NCI-H748 (cell line): ENCODE results near the gene SLA2.
A peak's percentile ranks its signal among the peaks of the same experiment; 100 is the strongest.
"Not testable (repeated sequence)": the region's sequence is repeated elsewhere in the genome, so short reads cannot be mapped to it uniquely, and the experiment has no call there.

ENCODE experiments used
- DNase-seq: peaks from one replicate; lab custom pipeline; 2025; ENCODE audit not compliant: unreplicated experiment; lab: John Stamatoyannopoulos, UW

The SLA2 gene

DNA sequence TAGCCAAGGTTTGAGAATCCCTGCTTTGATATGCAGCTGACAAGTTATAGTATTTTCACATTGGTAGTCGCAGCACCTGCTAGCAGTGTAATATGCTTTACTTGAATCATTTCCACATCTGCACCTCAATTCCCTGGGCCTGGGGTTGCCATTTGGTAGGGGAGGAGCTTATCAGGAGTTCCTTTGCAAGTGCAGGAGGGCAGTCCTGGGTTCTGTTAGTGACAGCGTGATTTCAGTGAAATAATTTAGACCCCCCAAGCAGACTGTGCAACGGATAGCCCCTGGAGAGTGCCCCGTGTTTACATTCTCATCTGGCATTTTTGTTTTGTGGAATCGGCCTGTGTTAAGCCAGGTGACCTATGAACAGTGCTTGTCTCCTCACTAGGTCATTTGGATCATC, 34.4 kb downstream of the SLA2 start:
- DNase-seq: no peak

GRCh38 chr20:36608388-36608728, 37.6 kb downstream of the SLA2 start:
- not testable (repeated sequence) for DNase-seq

DNA sequence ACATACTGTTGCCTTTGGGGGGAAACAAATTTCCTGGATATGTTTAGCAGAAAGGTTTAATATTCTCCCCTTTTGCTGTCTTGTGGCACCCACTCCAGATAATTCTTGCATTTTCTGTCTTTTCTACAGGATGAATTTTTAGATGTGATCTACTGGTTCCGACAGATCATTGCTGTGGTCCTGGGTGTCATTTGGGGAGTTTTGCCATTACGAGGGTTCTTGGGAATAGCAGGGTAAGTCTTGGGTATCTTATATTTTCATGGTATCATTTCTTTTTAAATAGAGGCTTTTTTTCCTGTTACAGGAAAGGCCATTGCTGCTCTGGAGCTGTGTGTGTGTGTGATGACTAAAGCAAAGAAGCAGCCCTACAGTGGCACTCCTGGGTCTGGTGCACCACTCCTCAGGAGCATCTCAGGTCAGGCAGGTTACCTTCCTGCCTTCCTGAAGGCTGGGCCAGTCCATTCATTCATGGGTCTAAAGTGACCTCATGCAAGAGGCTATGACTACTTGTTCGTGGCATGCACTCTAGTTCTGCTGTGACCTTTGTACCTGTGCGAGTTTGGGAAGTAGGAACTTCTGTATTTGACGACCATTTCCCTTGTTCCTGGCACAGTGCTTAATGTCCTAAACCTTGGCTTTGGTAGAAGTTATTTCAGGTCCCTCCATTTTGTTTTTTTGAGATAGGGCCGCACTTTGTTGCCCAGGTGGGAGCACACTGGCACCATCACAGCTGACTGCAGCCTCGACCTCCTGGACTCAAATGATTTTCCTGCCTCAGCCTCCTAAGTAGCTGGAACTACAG, 38.2 kb downstream of the SLA2 start:
- no peak for DNase-seq

DNA sequence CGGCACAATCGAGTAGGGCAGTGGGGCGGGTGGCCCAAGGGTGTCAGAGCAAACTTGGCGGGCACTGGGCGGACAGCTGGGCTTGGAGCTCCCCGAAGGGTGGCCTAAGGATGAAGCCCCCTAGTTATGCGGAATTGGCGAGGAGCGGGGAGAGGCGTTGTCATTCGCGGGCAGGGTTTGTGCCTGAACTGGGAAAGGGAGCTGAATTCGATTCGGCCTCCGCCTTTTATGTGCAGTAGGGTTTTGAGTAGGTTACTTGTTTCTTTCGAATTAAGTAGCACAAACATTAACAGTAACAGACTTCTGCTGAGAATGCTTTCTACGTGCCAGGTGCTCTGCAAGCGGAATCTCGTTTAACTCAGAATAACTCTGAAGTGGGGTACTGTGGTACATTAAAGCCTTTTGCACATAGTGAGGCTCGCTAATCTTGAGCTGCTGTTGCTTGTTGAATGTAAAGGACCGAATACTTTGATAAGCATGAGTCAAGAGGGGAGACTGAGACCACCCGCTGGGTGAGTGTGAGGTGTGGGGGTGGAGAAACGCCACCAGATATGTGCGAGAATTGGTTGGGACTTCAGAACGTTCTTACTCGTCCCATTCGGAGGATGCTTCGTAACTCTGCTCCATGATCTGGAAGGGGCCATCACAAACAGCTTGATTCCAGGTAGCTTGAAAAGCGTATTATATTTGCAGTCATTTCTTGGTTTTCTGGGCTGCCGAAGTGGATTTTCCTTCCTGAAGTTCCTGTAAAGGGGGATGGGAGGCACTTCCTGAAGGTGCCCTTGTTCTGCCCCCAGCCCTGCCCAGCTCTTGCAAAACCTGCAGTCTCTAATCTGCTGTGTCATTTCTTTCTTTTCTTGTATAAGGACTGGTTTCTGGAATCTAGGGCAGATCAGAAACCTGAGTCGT, 39.6 kb downstream of the SLA2 start:
- DNase-seq: no peak

- peak; percentile 99 for DNase-seq
Observed at GRCh38 chr20:36605399-36606157, 40.4 kb downstream of the SLA2 start, which contains the start of gene RAB5IF. Gene RAB5IF (plus strand): TSS chr20:36605779. CDS start chr20:36605952, 173 bp downstream.

DNA sequence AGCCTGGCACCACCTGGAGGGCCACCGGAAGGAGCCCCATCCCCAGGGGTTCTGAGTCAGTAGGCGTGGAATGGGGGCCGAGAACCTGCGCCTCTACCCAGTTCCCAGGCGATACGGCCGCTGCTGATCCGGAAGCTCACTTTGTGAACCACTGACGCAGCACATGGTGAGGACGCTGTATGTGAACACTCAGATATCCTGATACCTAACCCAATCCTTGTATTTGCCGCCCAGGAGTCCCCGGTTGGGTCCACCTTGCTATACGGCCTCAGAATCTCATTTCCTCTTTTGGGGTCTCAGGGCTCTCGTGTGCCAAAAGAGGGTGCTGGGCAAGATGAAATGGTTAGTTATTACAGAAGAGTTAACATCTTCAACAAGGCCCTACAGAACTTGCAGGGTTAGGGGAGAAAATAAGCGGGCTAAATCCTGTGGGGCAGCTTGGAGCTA, 41.0 kb downstream of the SLA2 start:
- no peak for DNase-seq

GRCh38 chr20:36601540-36601939, 44.5 kb downstream of the SLA2 start:
- DNase-seq: no peak

- DNase-seq: no peak
Observed at GRCh38 chr20:36599912-36600345, 46.1 kb downstream of the SLA2 start.

DNA sequence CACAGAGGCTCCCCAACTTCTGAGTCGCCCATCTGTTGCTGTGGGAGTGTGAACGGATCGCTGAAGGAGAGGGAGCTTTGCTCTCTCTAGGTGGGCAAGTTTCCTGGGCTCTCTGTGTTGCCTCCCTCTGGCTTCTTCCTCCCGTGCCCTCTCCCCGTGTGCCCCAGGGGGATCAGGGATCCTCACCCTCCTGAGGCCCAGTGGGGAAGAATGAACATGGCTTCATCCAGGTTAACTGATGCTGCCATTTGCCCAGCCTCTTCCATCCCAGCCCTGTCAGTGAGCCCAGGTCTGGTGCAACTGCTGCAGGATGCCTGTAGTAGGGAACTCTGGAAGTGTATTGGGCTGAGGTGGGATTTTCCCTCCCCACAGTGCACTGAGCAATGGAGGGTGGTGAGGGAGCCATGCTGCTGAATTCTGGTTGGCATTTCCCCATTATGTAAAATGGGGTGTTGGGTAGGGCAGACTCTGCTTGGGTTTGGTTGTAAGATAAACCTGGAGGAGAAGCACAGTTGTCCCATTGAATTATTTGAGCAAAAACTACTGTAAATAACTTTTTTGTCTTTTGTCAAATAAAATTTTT, 52.6 kb downstream of the SLA2 start:
- DNase-seq: no peak

- peak; percentile 44 for DNase-seq
Observed at GRCh38 chr20:36591854-36592641, 53.9 kb downstream of the SLA2 start.

DNA sequence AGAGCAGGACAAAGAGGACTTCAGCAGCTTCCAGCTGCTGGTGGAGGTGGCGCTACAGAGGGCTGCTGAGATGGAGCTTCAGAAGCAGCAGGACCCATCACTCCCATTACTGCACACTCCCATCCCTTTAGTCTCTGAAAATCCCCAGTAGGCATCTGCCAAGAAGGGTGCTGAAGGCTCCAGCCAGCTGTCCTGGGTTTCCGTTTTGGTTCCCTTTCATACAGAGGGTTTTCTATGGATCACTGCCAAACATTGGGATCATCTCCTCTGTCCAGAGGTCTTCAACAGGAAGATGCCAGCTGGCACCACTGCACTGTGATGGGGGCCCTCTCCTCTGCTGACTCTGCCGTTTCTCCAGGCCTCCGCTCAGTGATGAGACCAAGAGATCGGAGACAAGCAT, 54.7 kb downstream of the SLA2 start:
- DNase-seq: no peak

- DNase-seq: no peak
Observed at GRCh38 chr20:36587388-36588070, 58.5 kb downstream of the SLA2 start.

GRCh38 chr20:36585410-36586125, 60.4 kb downstream of the SLA2 start:
- DNase-seq: peak; percentile 19

- DNase-seq: no peak
Observed at GRCh38 chr20:36584018-36584481, 61.9 kb downstream of the SLA2 start.

- no peak for DNase-seq
Observed at GRCh38 chr20:36582821-36583220, 63.2 kb downstream of the SLA2 start.

DNA sequence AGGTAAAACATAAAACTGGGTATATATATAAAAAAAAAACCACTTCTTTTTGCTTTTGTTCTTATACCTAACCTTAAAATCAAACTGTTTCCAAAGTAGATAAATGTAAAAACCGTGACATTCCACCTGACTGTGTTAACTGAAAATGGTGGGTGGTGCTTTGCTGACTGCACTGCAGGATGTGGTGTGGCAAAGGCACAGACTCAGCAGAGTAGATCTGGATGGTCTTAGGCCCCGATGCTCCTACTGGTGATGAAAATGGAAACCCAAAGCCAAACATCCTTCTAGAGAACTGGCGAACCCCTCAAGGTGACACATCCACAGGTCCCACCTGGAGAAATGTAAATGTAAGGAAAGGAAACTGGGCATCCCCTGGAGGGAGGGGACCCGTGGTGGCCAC, 63.7 kb downstream of the SLA2 start:
- DNase-seq: no peak

DNA sequence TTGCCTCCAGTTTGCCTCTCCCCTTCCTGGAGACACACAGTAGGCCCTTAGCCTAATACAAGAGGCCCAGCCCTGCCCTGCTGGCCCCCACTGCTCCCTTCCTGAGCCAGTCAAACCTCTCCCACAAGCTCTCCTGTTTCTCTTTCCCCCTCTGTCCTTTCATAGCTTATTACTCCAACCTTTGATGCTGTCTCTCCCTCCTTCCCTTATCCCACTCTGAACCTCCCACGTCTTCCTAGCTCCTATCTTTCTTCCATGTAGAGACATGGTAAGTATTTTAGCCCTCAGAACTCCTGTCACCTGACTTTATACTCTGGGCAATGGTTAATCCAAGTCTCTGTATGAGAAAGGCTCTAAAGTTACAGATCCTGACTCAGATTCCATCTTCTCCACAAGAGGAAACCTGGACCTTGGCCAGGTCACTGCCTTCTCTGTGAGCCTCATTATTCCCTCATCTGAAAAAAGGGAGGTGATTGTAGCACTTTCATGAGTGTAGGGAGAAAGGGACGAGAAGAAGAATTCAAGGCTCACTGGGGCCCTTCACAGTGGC, 65.9 kb downstream of the SLA2 start:
- DNase-seq: no peak

GRCh38 chr20:36578356-36579041, 67.5 kb downstream of the SLA2 start:
- DNase-seq: no peak
